ENCODE measurements around the gene BTBD9. TPM values are rescaled to one million over a fixed set of nuclear protein-coding genes. Genes with fewer than 3 reads are reported as not detected.

Gene BTBD9
- total and polyA plus RNA-seq, 5 donors = 9.8 to 24.6 (median 23.7) TPM

DNA sequence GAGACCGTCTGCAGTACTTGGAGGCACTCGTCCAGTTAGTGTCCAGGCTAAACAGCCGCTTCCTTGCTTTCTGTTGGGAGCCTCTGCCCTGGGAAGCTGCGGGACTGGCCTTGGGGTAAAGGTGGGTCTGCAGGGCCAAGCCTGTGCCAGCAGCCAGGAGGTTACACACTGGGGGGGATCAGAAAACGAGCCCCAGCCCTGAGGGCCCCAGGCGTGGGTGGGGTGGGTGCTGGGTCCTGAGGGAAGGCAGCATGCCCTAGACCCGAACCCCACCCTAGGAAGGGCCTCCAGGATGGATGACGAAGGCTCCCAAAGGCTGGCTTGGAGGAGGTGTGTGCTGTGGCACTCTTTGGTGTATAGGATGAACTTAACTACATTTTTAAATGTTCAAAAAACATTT is 485.0 kb downstream of the BTBD9 start:
- Histone ChIP-seq H3K27me3 (ENCODE audit: control insufficient read depth, insufficient read depth) (no peaks in the 10 kb centered on the region), H3K4me3 (ENCODE audit: low read length) (no peak overlapping the region), H3K4me1 (ENCODE audit: control insufficient read depth, insufficient read depth, low read length) (no peaks in the 10 kb centered on the region), H3K9me3 (ENCODE audit: control insufficient read depth, low read length) (no peaks in the 10 kb centered on the region), H3K27ac (ENCODE audit: low read length) (no peak overlapping the region)
- DNase-seq (no peak), ATAC-seq (peak in 1 of 2 donors; percentile 22)
- WGBS = 72% methylated on average over 8 of the region's 8 CpGs
- intact Hi-C loops (cut with DNase I) = no loop called here

- Histone ChIP-seq H3K27ac (ENCODE audit: low read length) (no peak overlapping the region), H3K27me3 (ENCODE audit: control insufficient read depth, insufficient read depth) (no peaks in the 10 kb centered on the region), H3K4me3 (ENCODE audit: low read length) (no peak overlapping the region), H3K9me3 (ENCODE audit: control insufficient read depth, low read length) (no peaks in the 10 kb centered on the region), H3K4me1 (ENCODE audit: control insufficient read depth, insufficient read depth, low read length) (no peaks in the 10 kb centered on the region)
- intact Hi-C loops (cut with DNase I) = no loop called here
- DNase-seq (no peak), ATAC-seq (no peak)
- WGBS = 76% methylated on average over 16 of the region's 16 CpGs
Observed at GRCh38 chr6:38153798-38154345, 485.9 kb downstream of the BTBD9 start.

- Histone ChIP-seq H3K4me1 (ENCODE audit: control insufficient read depth, insufficient read depth, low read length) (no peaks in the 10 kb centered on the region), H3K9me3 (ENCODE audit: control insufficient read depth, low read length) (no peaks in the 10 kb centered on the region), H3K4me3 (ENCODE audit: low read length) (no peak overlapping the region), H3K27ac (ENCODE audit: low read length) (no peak overlapping the region), H3K27me3 (ENCODE audit: control insufficient read depth, insufficient read depth) (no peaks in the 10 kb centered on the region)
- intact Hi-C loops (cut with DNase I) = no loop called here
- WGBS = 88% methylated on average over 23 of the region's 23 CpGs
- DNase-seq = no peak
- ATAC-seq = no peak
Observed at GRCh38 chr6:38153076-38153797, 486.5 kb downstream of the BTBD9 start.

GRCh38 chr6:38152620-38153019 is 487.1 kb downstream of the BTBD9 start:
- intact Hi-C loops (cut with DNase I) = no loop called here
- no peak overlapping the region for H3K4me3 ChIP-seq (ENCODE audit: low read length)
- no peaks in the 10 kb centered on the region for H3K9me3 ChIP-seq (ENCODE audit: control insufficient read depth, low read length)
- H3K27ac ChIP-seq (ENCODE audit: low read length) = no peak overlapping the region
- no peaks in the 10 kb centered on the region for H3K4me1 ChIP-seq (ENCODE audit: control insufficient read depth, insufficient read depth, low read length)
- no peaks in the 10 kb centered on the region for H3K27me3 ChIP-seq (ENCODE audit: control insufficient read depth, insufficient read depth)
- 92% methylated on average over 8 of the region's 8 CpGs for WGBS
- ATAC-seq = no peak
- no peak for DNase-seq

- no peak for ATAC-seq
- intact Hi-C loops (cut with DNase I) = no loop called here
- 95% methylated on average over 22 of the region's 22 CpGs for WGBS
Observed at GRCh38 chr6:38151580-38152500, 487.9 kb downstream of the BTBD9 start.

DNA sequence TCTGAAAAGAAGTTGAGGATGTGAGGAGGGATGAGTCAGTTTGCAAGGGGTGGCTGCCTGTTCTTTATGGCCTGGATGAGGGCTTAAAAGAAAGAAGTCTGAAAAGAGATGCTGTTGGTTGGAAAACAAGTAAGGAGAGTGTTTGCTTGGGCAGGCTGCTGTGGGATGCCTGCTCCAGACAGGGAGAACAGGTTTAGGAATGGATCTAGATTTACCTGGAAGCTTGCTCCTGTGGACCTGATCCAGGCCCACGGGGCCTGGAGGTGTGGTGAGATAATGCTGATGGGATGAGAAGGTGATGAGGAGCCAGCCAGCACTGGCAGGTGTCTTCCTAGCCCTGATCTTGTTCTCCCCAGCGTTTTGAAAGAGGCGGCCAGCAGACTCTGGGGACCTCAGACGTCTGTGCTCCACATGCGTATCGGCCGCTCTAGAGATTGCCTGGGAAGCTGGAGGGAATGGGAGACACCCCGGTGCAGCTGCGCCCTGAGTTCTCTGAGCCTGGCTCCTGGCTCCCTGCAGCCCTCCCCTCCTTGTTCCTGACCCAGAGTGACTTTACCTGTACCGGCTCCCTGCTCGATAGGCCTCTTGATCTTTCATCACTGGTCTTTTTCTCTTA is 488.9 kb downstream of the BTBD9 start:
- H3K27ac ChIP-seq (ENCODE audit: low read length) = no peak overlapping the region
- no peaks in the 10 kb centered on the region for H3K27me3 ChIP-seq (ENCODE audit: control insufficient read depth, insufficient read depth)
- H3K4me1 ChIP-seq (ENCODE audit: control insufficient read depth, insufficient read depth, low read length) = no peaks in the 10 kb centered on the region
- intact Hi-C loops (cut with DNase I) = no loop called here
- ATAC-seq (no peak), DNase-seq (no peak)
- H3K9me3 ChIP-seq (ENCODE audit: control insufficient read depth, low read length) = no peaks in the 10 kb centered on the region
- WGBS = 90% methylated on average over 11 of the region's 11 CpGs
- no peak overlapping the region for H3K4me3 ChIP-seq (ENCODE audit: low read length)

More at GRCh38 chr6:38151580-38152500, 487.9 kb downstream of the BTBD9 start:
- H3K4me1 ChIP-seq (ENCODE audit: control insufficient read depth, insufficient read depth, low read length) = no peaks in the 10 kb centered on the region
- H3K27me3 ChIP-seq (ENCODE audit: control insufficient read depth, insufficient read depth) = no peaks in the 10 kb centered on the region
- no peak for DNase-seq
- H3K4me3 ChIP-seq (ENCODE audit: low read length) = no peak overlapping the region
- no peak overlapping the region for H3K27ac ChIP-seq (ENCODE audit: low read length)
- no peaks in the 10 kb centered on the region for H3K9me3 ChIP-seq (ENCODE audit: control insufficient read depth, low read length)

- intact Hi-C loops (cut with DNase I) = no loop called here
- Histone ChIP-seq H3K9me3 (ENCODE audit: control insufficient read depth, low read length) (no peaks in the 10 kb centered on the region), H3K27me3 (ENCODE audit: control insufficient read depth, insufficient read depth) (no peaks in the 10 kb centered on the region), H3K4me1 (ENCODE audit: control insufficient read depth, insufficient read depth, low read length) (no peaks in the 10 kb centered on the region), H3K4me3 (ENCODE audit: low read length) (no peak overlapping the region), H3K27ac (ENCODE audit: low read length) (no peak overlapping the region)
- DNase-seq (no peak), ATAC-seq (no peak)
- WGBS = 74% methylated on average over 3 of the region's 3 CpGs
Observed at GRCh38 chr6:38150021-38150420, 489.7 kb downstream of the BTBD9 start.

DNA sequence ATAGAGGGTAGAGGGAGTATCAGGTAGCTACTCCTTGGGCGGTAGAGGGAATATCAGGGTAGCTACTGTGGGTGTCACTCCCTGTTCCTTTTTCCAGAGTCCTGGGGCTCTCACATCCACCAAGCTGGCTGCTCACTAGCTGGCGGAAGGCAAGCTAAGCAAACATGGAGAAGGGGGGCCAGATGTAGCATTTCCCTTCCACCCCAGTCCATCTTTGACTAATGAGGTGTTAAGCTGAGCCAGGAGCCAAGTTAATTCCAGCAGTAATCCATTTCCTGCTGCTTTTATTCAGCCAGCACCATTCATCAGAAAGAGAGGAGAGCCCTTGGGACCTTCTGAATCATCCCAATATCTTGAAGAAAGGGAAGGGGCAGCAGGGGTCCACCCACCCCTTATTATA is 490.2 kb downstream of the BTBD9 start:
- H3K27ac ChIP-seq (ENCODE audit: low read length) = no peak overlapping the region
- ATAC-seq (peak in 1 of 2 donors; percentile 30), DNase-seq (no peak)
- H3K4me1 ChIP-seq (ENCODE audit: control insufficient read depth, insufficient read depth, low read length) = no peaks in the 10 kb centered on the region
- H3K4me3 ChIP-seq (ENCODE audit: low read length) = no peak overlapping the region
- intact Hi-C loops (cut with DNase I) = no loop called here
- 74% methylated on average over 2 of the region's 2 CpGs for WGBS
- H3K27me3 ChIP-seq (ENCODE audit: control insufficient read depth, insufficient read depth) = no peaks in the 10 kb centered on the region
- H3K9me3 ChIP-seq (ENCODE audit: control insufficient read depth, low read length) = no peaks in the 10 kb centered on the region

DNA sequence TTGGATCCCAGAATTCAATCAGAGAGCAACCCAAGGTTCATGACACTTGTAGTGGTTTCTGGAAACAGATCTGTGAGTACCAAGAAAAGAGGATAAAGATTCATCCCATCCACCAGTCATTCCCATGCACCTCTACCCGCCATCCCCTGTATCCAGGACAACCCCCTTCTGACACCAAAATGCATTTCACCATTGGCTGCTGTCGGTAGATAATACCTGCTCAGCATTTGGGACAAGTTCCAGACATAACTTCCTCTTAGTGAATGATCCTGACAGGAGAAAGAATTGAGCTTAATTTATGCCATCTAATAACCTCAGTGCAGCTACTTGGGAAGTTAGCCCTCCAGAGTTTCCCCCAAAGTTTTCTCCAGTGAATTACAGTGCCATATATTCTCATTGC is 491.1 kb downstream of the BTBD9 start:
- H3K27ac ChIP-seq (ENCODE audit: low read length) = no peak overlapping the region
- intact Hi-C loops (cut with DNase I) = no loop called here
- WGBS = 78% methylated on average over 2 of the region's 2 CpGs
- ATAC-seq (no peak), DNase-seq (no peak)
- no peak overlapping the region for H3K4me3 ChIP-seq (ENCODE audit: low read length)
- no peaks in the 10 kb centered on the region for H3K9me3 ChIP-seq (ENCODE audit: control insufficient read depth, low read length)
- H3K4me1 ChIP-seq (ENCODE audit: control insufficient read depth, insufficient read depth, low read length) = no peaks in the 10 kb centered on the region
- no peaks in the 10 kb centered on the region for H3K27me3 ChIP-seq (ENCODE audit: control insufficient read depth, insufficient read depth)

GRCh38 chr6:38146734-38147027 is 493.0 kb downstream of the BTBD9 start:
- 81% methylated on average over 1 of the region's 1 CpG for WGBS

More at GRCh38 chr6:38146734-38147027, 493.0 kb downstream of the BTBD9 start:
- H3K27ac ChIP-seq (ENCODE audit: low read length) = no peak overlapping the region
- ATAC-seq = no peak
- DNase-seq = no peak
- H3K4me1 ChIP-seq (ENCODE audit: control insufficient read depth, insufficient read depth, low read length) = peaks cover 2% of the 10 kb centered on the region
- no peaks in the 10 kb centered on the region for H3K27me3 ChIP-seq (ENCODE audit: control insufficient read depth, insufficient read depth)
- intact Hi-C loops (cut with DNase I) = no loop called here
- no peaks in the 10 kb centered on the region for H3K9me3 ChIP-seq (ENCODE audit: control insufficient read depth, low read length)
- H3K4me3 ChIP-seq (ENCODE audit: low read length) = no peak overlapping the region
